NB4 (cell line): ENCODE measurements around the gene TMEM168.

ENCODE experiments used
- DNase-seq: peaks from one replicate; pipeline ENCODE4 v3.0.0; 2010; ENCODE audit warnings: low read depth
- H3K4me3 ChIP-seq: one replicate; pipeline ENCODE4 v1.5.1; 2011; ENCODE audit warnings: mild to moderate bottlenecking, low read depth, low read length, moderate library complexity
- CTCF ChIP-seq: IDR thresholded peaks from one replicate; pipeline ENCODE4 v1.5.1; 2012; ENCODE audit warnings: low read depth, low read length
- MAX ChIP-seq: IDR thresholded peaks from 2 replicates; pipeline ENCODE4 v1.6.1; 2011; ENCODE audit warnings: low read depth, low read length
- MYC ChIP-seq: IDR thresholded peaks from 2 replicates; pipeline ENCODE4 v1.6.1; 2011; ENCODE audit warnings: low read depth, low read length
- POLR2A ChIP-seq: IDR thresholded peaks from 2 replicates; pipeline ENCODE4 v1.6.1; 2011; ENCODE audit warnings: mild to moderate bottlenecking; ENCODE audit not compliant: insufficient read length; ENCODE audit errors: extremely low read depth

Gene TMEM168

GRCh38 chr7:112726076-112726475 lies 64.1 kb downstream of the TMEM168 start:
- TF ChIP-seq POLR2A, result no peak
- TF ChIP-seq MYC, result no peak
- TF ChIP-seq MAX, result no peak
- no peak for TF ChIP-seq CTCF
- peak; percentile 19 for DNase-seq
- no peak overlapping the region for H3K4me3 ChIP-seq

- no peak overlapping the region for H3K4me3 ChIP-seq
- TF ChIP-seq CTCF (no peak), POLR2A (no peak), MYC (no peak), MAX (no peak)
- no peak for DNase-seq
Observed at GRCh38 chr7:112723416-112723815, 66.8 kb downstream of the TMEM168 start.

DNA sequence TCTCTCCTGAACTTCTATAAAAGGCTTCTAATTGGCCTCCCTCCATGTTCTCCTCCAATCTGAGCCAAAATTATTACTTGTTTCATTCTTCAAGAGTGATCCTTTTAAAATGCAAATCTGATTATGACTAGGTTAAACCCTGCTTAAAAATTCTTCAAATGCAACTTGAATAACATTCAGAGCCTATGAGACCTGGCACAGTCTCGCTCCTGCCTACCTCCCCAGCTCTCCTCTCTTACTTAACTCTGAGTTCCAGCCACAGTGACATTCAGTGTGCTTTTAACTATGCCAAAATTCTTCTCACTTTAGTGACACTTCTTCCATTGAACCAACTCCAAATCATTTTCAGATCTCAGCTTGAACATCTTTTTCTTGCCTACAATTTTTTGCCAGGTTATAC lies 68.8 kb downstream of the TMEM168 start:
- no peak for DNase-seq
- TF ChIP-seq MAX (no peak), MYC (no peak), CTCF (no peak), POLR2A (no peak)
- H3K4me3 ChIP-seq, result no peak overlapping the region

- H3K4me3 ChIP-seq, result no peak overlapping the region
- TF ChIP-seq CTCF (no peak), MAX (no peak), POLR2A (no peak), MYC (no peak)
- DNase-seq, result no peak
Observed at GRCh38 chr7:112715525-112715924, 74.7 kb downstream of the TMEM168 start.

GRCh38 chr7:112714917-112715316 lies 75.3 kb downstream of the TMEM168 start:
- no peak overlapping the region for H3K4me3 ChIP-seq
- DNase-seq, result no peak
- no peak for TF ChIP-seq MAX
- TF ChIP-seq MYC, result no peak
- no peak for TF ChIP-seq POLR2A
- TF ChIP-seq CTCF, result no peak
